ENCODE data around the gene ANKRD1.
"Not testable (repeated sequence)": the region's sequence is repeated elsewhere in the genome, so short reads cannot be mapped to it uniquely, and the experiment has no call there.

Gene ANKRD1

DNA sequence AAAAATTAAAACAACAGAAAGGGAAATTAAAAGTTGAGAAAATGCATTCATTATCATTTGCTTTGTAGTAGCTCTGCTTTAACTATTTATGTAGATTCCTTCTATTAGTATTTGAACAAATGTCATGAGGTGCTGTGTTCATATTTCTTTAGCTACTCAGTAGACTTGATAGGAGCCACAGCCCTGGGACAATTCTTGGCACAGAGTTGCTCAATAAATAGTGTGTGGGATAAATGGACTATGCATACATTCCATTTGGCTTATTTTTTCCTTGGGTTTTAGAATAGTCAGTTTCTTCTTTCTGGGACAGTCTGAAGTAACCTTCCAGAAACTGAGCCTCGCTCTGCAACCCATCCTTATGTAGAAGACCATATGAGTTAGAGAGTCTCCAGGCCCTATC lies 35.7 kb downstream of the ANKRD1 start:
- TF ChIP-seq, protein P1, sequence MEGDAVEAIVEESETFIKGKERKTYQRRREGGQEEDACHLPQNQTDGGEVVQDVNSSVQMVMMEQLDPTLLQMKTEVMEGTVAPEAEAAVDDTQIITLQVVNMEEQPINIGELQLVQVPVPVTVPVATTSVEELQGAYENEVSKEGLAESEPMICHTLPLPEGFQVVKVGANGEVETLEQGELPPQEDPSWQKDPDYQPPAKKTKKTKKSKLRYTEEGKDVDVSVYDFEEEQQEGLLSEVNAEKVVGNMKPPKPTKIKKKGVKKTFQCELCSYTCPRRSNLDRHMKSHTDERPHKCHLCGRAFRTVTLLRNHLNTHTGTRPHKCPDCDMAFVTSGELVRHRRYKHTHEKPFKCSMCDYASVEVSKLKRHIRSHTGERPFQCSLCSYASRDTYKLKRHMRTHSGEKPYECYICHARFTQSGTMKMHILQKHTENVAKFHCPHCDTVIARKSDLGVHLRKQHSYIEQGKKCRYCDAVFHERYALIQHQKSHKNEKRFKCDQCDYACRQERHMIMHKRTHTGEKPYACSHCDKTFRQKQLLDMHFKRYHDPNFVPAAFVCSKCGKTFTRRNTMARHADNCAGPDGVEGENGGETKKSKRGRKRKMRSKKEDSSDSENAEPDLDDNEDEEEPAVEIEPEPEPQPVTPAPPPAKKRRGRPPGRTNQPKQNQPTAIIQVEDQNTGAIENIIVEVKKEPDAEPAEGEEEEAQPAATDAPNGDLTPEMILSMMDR (IDR thresholded peaks at IDR 0.05): no peak
- TF ChIP-seq ZFX (IDR thresholded peaks at IDR 0.05; ENCODE audit: borderline replicate concordance): no peak
- no peak overlapping the region for H3K27ac ChIP-seq

DNA sequence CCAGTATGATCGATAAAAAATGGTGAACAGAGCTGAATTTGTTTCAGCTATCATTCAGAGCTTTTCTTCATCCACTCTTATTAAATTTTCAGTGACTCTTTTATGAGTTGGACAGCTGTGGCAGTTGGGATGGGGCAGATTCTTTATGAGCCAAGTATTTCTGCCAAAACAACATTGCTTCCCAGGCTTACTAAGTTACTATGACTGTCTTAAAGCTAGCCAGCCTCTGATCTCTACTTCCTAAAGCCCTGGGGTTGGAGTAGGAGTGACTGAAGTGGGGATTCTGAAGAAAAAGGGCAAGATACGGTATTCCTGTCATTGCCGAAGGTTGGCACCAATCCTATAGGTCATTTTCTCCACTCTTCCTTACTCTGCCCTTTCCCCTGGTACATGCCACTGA lies 36.5 kb downstream of the ANKRD1 start:
- no peak overlapping the region for H3K27ac ChIP-seq
- TF ChIP-seq ZFX (IDR thresholded peaks at IDR 0.05; ENCODE audit: borderline replicate concordance): no peak
- TF ChIP-seq, protein P1 (IDR thresholded peaks at IDR 0.05): no peak

DNA sequence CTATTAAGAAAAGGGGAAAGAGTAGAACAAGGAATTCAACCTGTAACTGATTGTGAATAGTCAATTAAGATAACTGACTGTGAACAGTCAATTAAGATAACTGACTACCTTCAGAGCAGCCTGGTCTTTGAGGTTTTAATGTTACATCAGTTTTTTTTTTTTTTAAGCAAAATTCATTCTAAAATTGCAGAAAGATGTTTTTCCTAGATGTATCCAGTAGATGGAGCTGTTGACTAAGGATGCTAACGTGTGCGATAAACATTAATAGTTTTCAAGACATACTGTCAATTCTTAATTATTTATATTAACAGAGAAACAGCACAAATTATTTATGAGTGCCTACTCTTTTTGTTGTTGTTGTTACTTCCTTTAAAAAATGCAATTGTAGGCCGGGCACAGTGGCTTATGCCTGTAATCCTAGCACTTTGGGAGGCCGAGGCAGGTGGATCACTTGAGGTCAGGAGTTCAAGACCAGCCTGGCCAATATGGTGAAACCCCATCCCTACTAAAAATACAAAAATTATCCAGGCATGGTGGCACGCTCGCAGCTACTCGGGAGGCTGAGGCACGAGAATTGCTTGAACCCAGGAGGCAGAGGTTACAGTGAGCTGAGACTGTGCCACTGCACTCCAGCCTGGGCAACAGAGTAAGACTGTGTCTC lies 40.7 kb downstream of the ANKRD1 start:
- not testable (repeated sequence) for H3K27ac ChIP-seq
- TF ChIP-seq, protein P1 (IDR thresholded peaks at IDR 0.05): peak; percentile 85

DNA sequence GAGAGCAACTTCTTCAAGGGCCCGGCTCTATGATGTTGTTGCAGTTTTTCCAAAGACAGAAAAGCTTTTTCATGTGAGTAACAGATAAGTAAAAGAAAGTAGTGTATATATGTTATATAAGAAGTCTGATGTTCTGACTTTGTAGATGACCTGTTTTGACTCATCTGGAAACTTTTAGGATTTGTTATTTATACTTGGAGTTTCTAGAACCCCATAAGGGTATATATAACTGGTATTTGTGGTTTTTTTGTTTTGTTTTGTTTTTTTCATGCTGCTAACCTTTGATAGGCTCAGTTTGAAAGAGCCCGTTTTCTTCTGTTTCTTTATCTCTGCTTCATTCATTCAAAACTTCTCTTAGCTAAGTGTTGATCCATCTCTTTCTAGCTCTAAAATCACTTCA lies 41.8 kb downstream of the ANKRD1 start:
- H3K27ac ChIP-seq: no peak overlapping the region
- no peak for TF ChIP-seq ZFX (IDR thresholded peaks at IDR 0.05; ENCODE audit: borderline replicate concordance)

DNA sequence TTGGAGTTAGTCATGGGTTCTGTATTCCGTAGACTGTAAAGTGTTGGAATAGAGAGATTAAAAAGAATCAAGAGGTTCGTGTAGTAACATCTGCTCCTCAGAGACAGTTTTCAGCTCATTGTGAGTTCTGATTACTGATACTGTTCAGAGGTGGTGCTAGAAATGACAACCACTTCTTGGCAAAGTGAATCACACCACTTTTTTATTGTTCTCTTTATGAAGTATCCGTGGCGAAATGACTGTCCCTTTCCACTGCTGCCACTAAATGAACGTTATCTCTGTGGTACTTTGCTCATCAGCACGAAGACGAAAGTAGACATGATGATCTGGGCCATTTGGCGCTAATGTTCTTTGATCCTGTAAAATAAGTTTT lies 48.3 kb downstream of the ANKRD1 start:
- TF ChIP-seq, protein P1 (IDR thresholded peaks at IDR 0.05): no peak
- TF ChIP-seq ZFX (IDR thresholded peaks at IDR 0.05; ENCODE audit: borderline replicate concordance): no peak
- peak overlapping the region; percentile 64 for H3K27ac ChIP-seq

DNA sequence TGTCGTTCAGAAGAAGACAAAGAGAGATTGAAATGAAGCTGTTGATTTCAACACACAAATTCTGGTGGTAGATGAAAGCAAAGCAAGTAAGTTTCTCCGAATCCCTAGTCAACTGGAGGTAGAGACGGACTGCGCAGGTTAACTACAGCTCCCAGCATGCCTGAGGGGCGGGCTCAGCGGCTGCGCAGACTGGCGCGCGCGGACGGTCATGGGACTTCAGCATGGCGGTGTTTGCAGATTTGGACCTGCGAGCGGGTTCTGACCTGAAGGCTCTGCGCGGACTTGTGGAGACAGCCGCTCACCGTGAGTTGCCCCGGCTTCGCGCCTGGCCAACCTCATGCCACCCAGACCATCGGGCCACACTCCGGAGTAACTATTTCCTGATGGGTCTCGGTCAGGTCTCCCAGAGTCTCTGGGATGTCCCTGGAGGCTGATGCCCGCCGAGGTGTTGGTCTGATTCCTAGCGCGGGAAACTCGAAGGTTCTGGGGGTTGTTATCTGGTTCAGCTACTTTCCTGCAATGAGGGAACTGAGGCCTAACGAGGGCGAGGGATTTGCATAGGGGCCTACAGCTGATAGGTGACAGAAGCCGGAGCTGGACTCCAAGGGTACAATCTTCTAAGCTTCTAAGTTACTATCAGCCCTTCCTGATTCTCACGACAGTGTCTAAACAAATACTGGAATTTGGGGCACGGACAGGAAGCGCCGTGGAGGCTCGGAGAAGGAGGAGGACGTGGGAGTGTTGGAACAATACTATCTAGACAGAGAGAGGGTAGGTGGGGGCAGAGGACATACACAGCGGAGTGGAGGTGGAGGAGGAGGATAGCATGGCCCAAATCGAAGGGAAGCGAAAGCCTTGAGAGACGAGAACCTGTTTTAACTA lies 48.9 kb downstream of the ANKRD1 start, which contains the start of gene RPP30:
Gene RPP30 (plus strand): TSS at position 209 of the 882 bp plus-strand sequence. CDS start 13 bp downstream, at position 222.
- TF ChIP-seq, protein P1 (IDR thresholded peaks at IDR 0.05): no peak
- TF ChIP-seq ZFX (IDR thresholded peaks at IDR 0.05; ENCODE audit: borderline replicate concordance): no peak
- peak within 1 kb of the TSS; percentile 64 for H3K27ac ChIP-seq

DNA sequence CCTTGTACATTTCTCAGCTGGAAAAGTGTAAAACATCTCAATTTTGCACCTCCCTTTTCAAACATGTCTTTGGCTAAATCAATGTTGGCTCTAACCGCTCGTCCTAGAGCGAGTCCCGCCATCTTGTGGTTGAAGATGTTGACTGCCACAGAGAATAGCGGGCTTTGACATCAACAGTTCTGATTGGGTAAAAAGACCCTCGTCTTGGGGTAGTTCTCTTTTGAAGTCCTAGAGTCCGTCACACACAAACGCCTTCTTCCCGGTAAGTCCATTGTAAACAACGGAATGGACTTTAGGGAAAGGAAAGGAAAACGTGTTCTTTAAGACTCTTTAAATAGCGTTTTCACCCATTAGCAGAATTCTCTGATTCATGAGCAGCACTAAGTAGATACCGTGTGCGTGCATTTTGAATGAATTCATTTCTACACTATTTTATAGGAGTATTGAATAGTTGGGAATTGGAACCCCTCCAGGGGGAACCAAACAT lies 49.6 kb downstream of the ANKRD1 start:
- peak overlapping the region; percentile 64 for H3K27ac ChIP-seq
- TF ChIP-seq ZFX (IDR thresholded peaks at IDR 0.05; ENCODE audit: borderline replicate concordance): no peak
- TF ChIP-seq, protein P1 (IDR thresholded peaks at IDR 0.05): peak; percentile 78

Data from 22Rv1 (cell line).